Vagina (tissue), 2 donors: ENCODE results near the gene INKA2. TPM values are rescaled to one million over a fixed set of nuclear protein-coding genes. Genes with fewer than 3 reads are reported as not detected.
A peak's percentile ranks its signal among the peaks of the same experiment; 100 is the strongest.

Source experiments
- DNase-seq, 2 donors: peaks; one replicate each; pipeline ENCODE4 v3.0.0-alpha.2; 2017; ENCODE audit errors: extremely low spot score in 2 of 2
- H3K27ac ChIP-seq: fragments of 200-600 bp; sonication (generic); one replicate; pipeline ENCODE4 v1.5.1; 2019
- H3K27me3 ChIP-seq: fragments of 200-600 bp; sonication (generic); one replicate; pipeline ENCODE4 v1.5.1; 2019
- H3K36me3 ChIP-seq, 2 donors: fragments of 200-600 bp; sonication (generic); one replicate each; pipeline ENCODE4 v1.5.1; 2017 to 2019
- H3K4me1 ChIP-seq: fragments of 200-600 bp; sonication (generic); one replicate; pipeline ENCODE4 v1.5.1; 2019
- H3K4me3 ChIP-seq, 2 donors: fragments of 200-600 bp; sonication (generic); 1 replicate in 1 of 2; 2 replicates in 1 of 2; pipeline ENCODE4 v1.5.1; 2016 to 2019
- H3K9me3 ChIP-seq: fragments of 200-600 bp; sonication (generic); one replicate; pipeline ENCODE4 v1.5.1; 2019
- CTCF ChIP-seq, 3 experiments: fragments of 450-650 bp in 2 of 3; fragments of 200-600 bp in 1 of 3; sonication (generic) in 1 of 3; IDR thresholded peaks; one replicate each; pipeline ENCODE4 v1.5.1; 2017 to 2019; ENCODE audit warnings: antibody characterized with exemption in 3 of 3, mild to moderate bottlenecking in 2 of 3, moderate library complexity in 2 of 3
- POLR2A ChIP-seq, 2 donors: fragments of 450-650 bp; IDR thresholded peaks; one replicate each; pipeline ENCODE4 v1.6.1; 2017; ENCODE audit warnings: antibody characterized with exemption in 2 of 2, mild to moderate bottlenecking in 2 of 2, moderate library complexity in 2 of 2
- POLR2AphosphoS5 ChIP-seq, 2 donors: sonication (generic); formaldehyde crosslinking; IDR thresholded peaks; one replicate each; pipeline ENCODE4 v1.9.0; 2017; ENCODE audit warnings: antibody characterized with exemption in 2 of 2, mild to moderate bottlenecking in 2 of 2, low read depth in 1 of 2; ENCODE audit not compliant: insufficient read depth in 1 of 2
- intact Hi-C: fragments of 100-400 bp; cut with DNase I; formaldehyde crosslinking; loops from one replicate; pipeline ENCODE4 v1.15.1; 2023
- total RNA-seq: library from RNA; depleted of rRNA; stranded (reverse); fragments of >200 nt; gene quantifications from one replicate; pipeline ENCODE4 v1.2.3, GENCODE V29; 2016

The INKA2 gene
- total RNA-seq, 1 donor from 2014 or later = 6.1 TPM

- no peaks in the 10 kb centered on the region for H3K9me3 ChIP-seq
- no peaks in the 10 kb centered on the region for H3K27me3 ChIP-seq
- no peak for TF ChIP-seq POLR2A (IDR thresholded peaks at IDR 0.05)
- TF ChIP-seq CTCF (IDR thresholded peaks at IDR 0.05) = no peak
- TF ChIP-seq POLR2AphosphoS5 (IDR thresholded peaks at IDR 0.05; ENCODE audit: insufficient read depth in 1 of 2, low read depth in 1 of 2) = no peak
- H3K36me3 ChIP-seq = no peaks in the 10 kb centered on the region
- DNase-seq = no peak
- no peak overlapping the region for H3K4me3 ChIP-seq
- H3K4me1 ChIP-seq = no peaks in the 10 kb centered on the region
- H3K27ac ChIP-seq = no peak overlapping the region
- intact Hi-C loops = no loop called here
Measured at GRCh38 chr1:111778541-111779051, 39.4 kb upstream of the INKA2 start.

DNA sequence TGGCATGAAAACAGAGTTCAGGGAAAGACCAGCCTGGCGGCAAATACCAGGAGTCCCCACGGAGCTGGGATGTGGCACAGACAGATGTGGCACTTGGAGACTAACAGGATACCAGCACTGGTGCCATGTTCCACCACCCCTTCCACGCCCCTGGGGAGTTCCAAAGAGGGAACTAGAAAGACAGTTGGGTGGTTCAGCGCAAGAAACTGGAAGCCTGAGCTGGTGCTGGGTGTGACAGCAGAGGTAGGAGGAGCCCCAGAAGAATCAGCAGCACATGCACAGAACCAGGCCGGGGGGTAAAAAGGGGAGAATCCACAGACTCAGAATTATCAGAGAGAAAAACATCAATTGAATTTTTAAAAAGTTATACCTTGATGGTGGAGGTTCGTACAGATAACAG lies 38.9 kb upstream of the INKA2 start:
- no peak overlapping the region for H3K27ac ChIP-seq
- no peaks in the 10 kb centered on the region for H3K9me3 ChIP-seq
- DNase-seq = peak in 1 of 2 donors; percentile 56
- intact Hi-C loops = no loop called here
- no peaks in the 10 kb centered on the region for H3K4me1 ChIP-seq
- no peaks in the 10 kb centered on the region for H3K27me3 ChIP-seq
- H3K36me3 ChIP-seq = no peaks in the 10 kb centered on the region
- H3K4me3 ChIP-seq = no peak overlapping the region
- no peak for TF ChIP-seq POLR2A (IDR thresholded peaks at IDR 0.05)
- TF ChIP-seq POLR2AphosphoS5 (IDR thresholded peaks at IDR 0.05; ENCODE audit: insufficient read depth in 1 of 2, low read depth in 1 of 2) = no peak
- TF ChIP-seq CTCF (IDR thresholded peaks at IDR 0.05) = no peak

- H3K27ac ChIP-seq = no peak overlapping the region
- no peaks in the 10 kb centered on the region for H3K9me3 ChIP-seq
- no peaks in the 10 kb centered on the region for H3K4me1 ChIP-seq
- TF ChIP-seq CTCF (IDR thresholded peaks at IDR 0.05) = no peak
- intact Hi-C loops = no loop called here
- H3K4me3 ChIP-seq = no peak overlapping the region
- H3K36me3 ChIP-seq = no peaks in the 10 kb centered on the region
- no peak for DNase-seq
- no peaks in the 10 kb centered on the region for H3K27me3 ChIP-seq
Measured at GRCh38 chr1:111777301-111777700, 38.1 kb upstream of the INKA2 start.

DNA sequence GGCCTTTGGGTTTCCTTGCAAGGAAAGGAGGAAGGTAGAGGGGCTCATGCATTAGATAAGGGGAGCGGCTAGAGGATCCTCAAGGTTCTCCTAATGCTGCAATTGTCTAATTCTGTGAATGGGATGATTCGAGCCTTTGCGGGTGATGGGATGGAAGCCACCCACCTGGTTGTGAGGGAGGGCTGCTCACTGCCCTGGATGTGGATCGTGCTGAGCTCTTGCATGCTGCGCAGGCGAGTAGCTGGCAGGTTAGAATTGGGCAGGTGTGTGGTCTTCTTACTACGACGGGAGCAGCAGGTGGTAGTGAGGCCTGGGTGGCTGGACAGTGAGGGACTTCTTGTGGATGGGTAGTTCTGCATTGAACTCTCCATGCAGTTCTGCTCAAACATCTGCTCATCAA lies 37.7 kb upstream of the INKA2 start:
- TF ChIP-seq POLR2A (IDR thresholded peaks at IDR 0.05) (no peak), CTCF (IDR thresholded peaks at IDR 0.05) (no peak), POLR2AphosphoS5 (IDR thresholded peaks at IDR 0.05; ENCODE audit: insufficient read depth in 1 of 2, low read depth in 1 of 2) (no peak)
- Histone ChIP-seq H3K4me1 (no peaks in the 10 kb centered on the region), H3K9me3 (no peaks in the 10 kb centered on the region), H3K4me3 (no peak overlapping the region), H3K36me3 (no peaks in the 10 kb centered on the region), H3K27ac (no peak overlapping the region), H3K27me3 (no peaks in the 10 kb centered on the region)
- DNase-seq = peak in 1 of 2 donors; percentile 74
- intact Hi-C loops = no loop called here

- intact Hi-C loops = no loop called here
- TF ChIP-seq CTCF (IDR thresholded peaks at IDR 0.05) = no peak
- TF ChIP-seq POLR2AphosphoS5 (IDR thresholded peaks at IDR 0.05; ENCODE audit: insufficient read depth in 1 of 2, low read depth in 1 of 2) = no peak
- TF ChIP-seq POLR2A (IDR thresholded peaks at IDR 0.05) = no peak
- Histone ChIP-seq H3K4me1 (no peaks in the 10 kb centered on the region), H3K27ac (no peak overlapping the region), H3K4me3 (no peak overlapping the region), H3K9me3 (no peaks in the 10 kb centered on the region), H3K36me3 (no peaks in the 10 kb centered on the region), H3K27me3 (no peaks in the 10 kb centered on the region)
- no peak for DNase-seq
Measured at GRCh38 chr1:111776391-111776790, 37.2 kb upstream of the INKA2 start.
